ENCODE results near the gene UBR1.
"Not testable (repeated sequence)": the region's sequence is repeated elsewhere in the genome, so short reads cannot be mapped to it uniquely, and the experiment has no call there.

Gene UBR1

GRCh38 chr15:43052860-43053259 is 53.0 kb downstream of the UBR1 start:
- no peak for DNase-seq (ENCODE audit: low spot score)

GRCh38 chr15:43048935-43049334 is 56.9 kb downstream of the UBR1 start:
- no peak for DNase-seq (ENCODE audit: low spot score)

GRCh38 chr15:43046484-43046883 is 59.4 kb downstream of the UBR1 start:
- DNase-seq (ENCODE audit: low spot score), result no peak

GRCh38 chr15:43042885-43043284 is 63.0 kb downstream of the UBR1 start:
- no peak for DNase-seq (ENCODE audit: low spot score)

GRCh38 chr15:43041085-43041484 is 64.8 kb downstream of the UBR1 start:
- DNase-seq (ENCODE audit: low spot score), result not testable (repeated sequence)

GRCh38 chr15:43035240-43035639 is 70.6 kb downstream of the UBR1 start:
- not testable (repeated sequence) for DNase-seq (ENCODE audit: low spot score)

GRCh38 chr15:43029476-43029875 is 76.4 kb downstream of the UBR1 start:
- DNase-seq (ENCODE audit: low spot score), result no peak

GRCh38 chr15:43025150-43025549 is 80.7 kb downstream of the UBR1 start:
- DNase-seq (ENCODE audit: low spot score), result no peak

- DNase-seq (ENCODE audit: low spot score), result not testable (repeated sequence)
These were observed 91.2 kb downstream of the UBR1 start for GRCh38 chr15:43014671-43015070.

- DNase-seq (ENCODE audit: low spot score), result no peak
These were observed 96.6 kb downstream of the UBR1 start for GRCh38 chr15:43009206-43009605.

GRCh38 chr15:43008150-43008549 is 97.7 kb downstream of the UBR1 start:
- no peak for DNase-seq (ENCODE audit: low spot score)

GRCh38 chr15:43007551-43007950 is 98.3 kb downstream of the UBR1 start:
- no peak for DNase-seq (ENCODE audit: low spot score)

GRCh38 chr15:43006991-43007390 is 98.8 kb downstream of the UBR1 start:
- no peak for DNase-seq (ENCODE audit: low spot score)

- not testable (repeated sequence) for DNase-seq (ENCODE audit: low spot score)
These were observed 100.8 kb downstream of the UBR1 start for GRCh38 chr15:43004886-43005595.

- DNase-seq (ENCODE audit: low spot score), result no peak
These were observed 106.5 kb downstream of the UBR1 start for GRCh38 chr15:42999201-42999779.

GRCh38 chr15:42996871-42997270 is 109.0 kb downstream of the UBR1 start:
- DNase-seq (ENCODE audit: low spot score), result no peak

- DNase-seq (ENCODE audit: low spot score), result no peak
These were observed 111.3 kb downstream of the UBR1 start for GRCh38 chr15:42994546-42994945.

- no peak for DNase-seq (ENCODE audit: low spot score)
These were observed 113.2 kb downstream of the UBR1 start for GRCh38 chr15:42992626-42993025.

GRCh38 chr15:42986693-42987342 is 119.0 kb downstream of the UBR1 start:
- DNase-seq (ENCODE audit: low spot score), result no peak

GRCh38 chr15:42984493-42985034 is 121.3 kb downstream of the UBR1 start:
- no peak for DNase-seq (ENCODE audit: low spot score)

GRCh38 chr15:42979113-42979512 is 126.7 kb downstream of the UBR1 start:
- DNase-seq (ENCODE audit: low spot score), result not testable (repeated sequence)

- DNase-seq (ENCODE audit: low spot score), result no peak
These were observed 131.5 kb downstream of the UBR1 start for GRCh38 chr15:42974202-42974862.

GRCh38 chr15:42973114-42973513 is 132.7 kb downstream of the UBR1 start:
- DNase-seq (ENCODE audit: low spot score), result no peak
